Neutrophil (primary cell): ENCODE results near the gene RHBDD1.

Experiments
- H3K27ac ChIP-seq: fragments of 200-600 bp; sonication (generic); 2 replicates; pipeline ENCODE4 v1.5.1; 2016; ENCODE audit warnings: mild to moderate bottlenecking, moderate library complexity
- H3K27me3 ChIP-seq: fragments of 200-600 bp; sonication (generic); 2 replicates; pipeline ENCODE4 v1.6.0; 2016; ENCODE audit warnings: mild to moderate bottlenecking
- H3K36me3 ChIP-seq: fragments of 200-600 bp; sonication (generic); 2 replicates; pipeline ENCODE4 v1.5.1; 2017
- H3K4me1 ChIP-seq, 2 experiments: fragments of 200-600 bp in 1 of 2; sonication (generic) in 1 of 2; 1 replicate in 1 of 2; 2 replicates in 1 of 2; pipeline versions ENCODE4 v1.5.1 to v1.6.1; 2013 to 2016; ENCODE audit warnings: low read depth in 1 of 2, low read length in 1 of 2, mild to moderate bottlenecking in 1 of 2, moderate library complexity in 1 of 2; ENCODE audit not compliant: control insufficient read depth in 1 of 2, insufficient read depth in 1 of 2
- H3K4me3 ChIP-seq, 2 experiments: fragments of 200-600 bp in 1 of 2; sonication (generic) in 1 of 2; 1 replicate in 1 of 2; 2 replicates in 1 of 2; pipeline ENCODE4 v1.5.1; 2013 to 2016; ENCODE audit warnings: low read depth in 1 of 2, low read length in 1 of 2, mild to moderate bottlenecking in 1 of 2, moderate library complexity in 1 of 2
- H3K9me3 ChIP-seq: fragments of 200-600 bp; sonication (generic); 2 replicates; pipeline ENCODE4 v1.5.1; 2016
- CTCF ChIP-seq: fragments of 200-600 bp; sonication (generic); IDR thresholded peaks from 2 replicates; pipeline ENCODE4 v1.5.1; 2016; ENCODE audit warnings: antibody characterized with exemption

RHBDD1 gene

DNA sequence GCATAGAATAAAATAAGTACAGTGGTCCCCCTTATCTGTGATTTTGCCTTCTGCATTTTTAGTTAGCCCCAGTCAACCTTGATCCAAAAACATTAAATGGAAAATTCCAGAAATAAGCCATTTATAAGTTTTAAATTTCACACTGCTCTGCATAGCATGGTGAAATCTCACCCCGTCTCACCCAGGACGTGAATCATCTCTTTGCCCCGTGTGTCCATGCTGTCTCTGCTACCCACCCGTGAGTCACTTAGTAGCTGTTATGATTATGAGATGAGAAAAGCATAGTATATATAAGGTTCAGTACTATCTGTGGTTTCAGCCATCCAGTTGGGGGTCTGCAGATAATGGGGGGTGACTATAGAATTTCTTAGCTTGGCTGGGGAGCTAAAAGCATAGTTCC lies 67.3 kb downstream of the RHBDD1 start:
- Histone ChIP-seq H3K9me3 (no peaks in the 10 kb centered on the region), H3K4me3 (no peak overlapping the region), H3K36me3 (no peaks in the 10 kb centered on the region), H3K4me1 (peaks cover 0 to 10% of the 10 kb centered on the region in 2 experiments), H3K27me3 (no peaks in the 10 kb centered on the region), H3K27ac (no peak overlapping the region)
- TF ChIP-seq CTCF = no peak

DNA sequence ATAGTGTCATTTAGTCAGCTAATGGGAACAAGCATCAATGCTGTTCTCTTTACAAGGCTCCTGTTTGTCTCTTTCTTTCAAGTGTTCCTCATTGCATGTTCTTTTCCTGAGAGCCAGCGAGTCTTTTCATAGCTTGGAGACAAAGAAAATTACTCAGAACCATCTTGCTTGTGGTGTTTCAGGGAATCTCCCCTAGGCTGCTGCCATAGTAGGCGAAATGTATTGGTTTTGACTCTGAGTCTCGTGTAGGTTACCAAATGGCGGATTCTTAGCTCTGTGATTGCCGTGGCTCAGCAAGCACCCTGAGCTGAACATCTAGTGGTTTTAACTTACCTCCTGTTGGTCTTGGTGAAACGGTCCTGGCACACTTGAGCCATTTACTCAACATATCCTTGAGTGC lies 68.7 kb downstream of the RHBDD1 start:
- no peaks in the 10 kb centered on the region for H3K27me3 ChIP-seq
- H3K9me3 ChIP-seq = no peaks in the 10 kb centered on the region
- no peak overlapping the region for H3K27ac ChIP-seq
- peaks cover 0 to 7% of the 10 kb centered on the region in 2 experiments for H3K4me1 ChIP-seq
- H3K36me3 ChIP-seq = no peaks in the 10 kb centered on the region
- no peak for TF ChIP-seq CTCF
- H3K4me3 ChIP-seq = no peak overlapping the region

DNA sequence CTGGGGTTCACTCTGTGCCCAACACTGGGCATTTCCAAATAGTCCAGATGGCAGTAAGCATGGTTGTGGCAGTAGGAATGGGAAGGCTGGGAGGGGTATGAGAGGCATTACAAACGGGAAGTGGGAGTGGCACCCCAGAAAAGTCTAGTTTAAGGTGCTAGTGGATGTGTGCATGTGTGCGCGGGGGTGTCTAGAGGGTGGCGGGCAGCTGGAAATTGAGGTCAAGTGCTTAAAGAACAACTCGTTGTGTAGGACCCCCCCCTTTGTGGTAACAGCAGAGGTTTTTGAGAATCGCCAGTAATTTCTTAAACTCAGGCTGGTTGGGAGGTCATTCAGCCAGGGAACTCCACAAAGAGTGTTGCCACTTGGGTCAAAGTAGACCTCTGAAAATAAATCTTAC lies 69.9 kb downstream of the RHBDD1 start:
- Histone ChIP-seq H3K36me3 (no peaks in the 10 kb centered on the region), H3K4me1 (no peaks in the 10 kb centered on the region), H3K4me3 (no peak overlapping the region), H3K9me3 (no peaks in the 10 kb centered on the region), H3K27me3 (no peaks in the 10 kb centered on the region), H3K27ac (no peak overlapping the region)
- no peak for TF ChIP-seq CTCF

GRCh38 chr2:226906163-226906693 lies 70.4 kb downstream of the RHBDD1 start:
- Histone ChIP-seq H3K4me3 (no peak overlapping the region), H3K27me3 (no peaks in the 10 kb centered on the region), H3K4me1 (no peaks in the 10 kb centered on the region), H3K36me3 (no peaks in the 10 kb centered on the region), H3K27ac (no peak overlapping the region), H3K9me3 (no peaks in the 10 kb centered on the region)
- no peak for TF ChIP-seq CTCF

- no peak overlapping the region for H3K27ac ChIP-seq
Measured at GRCh38 chr2:226909126-226909525, 73.3 kb downstream of the RHBDD1 start.

More at GRCh38 chr2:226909126-226909525, 73.3 kb downstream of the RHBDD1 start:
- Histone ChIP-seq H3K27me3 (no peaks in the 10 kb centered on the region), H3K4me3 (no peak overlapping the region), H3K9me3 (no peaks in the 10 kb centered on the region), H3K36me3 (no peaks in the 10 kb centered on the region), H3K4me1 (no peaks in the 10 kb centered on the region)
- TF ChIP-seq CTCF = no peak
